Brain microvascular endothelial cell (primary cell): ENCODE data around the gene PCDHGC4.

Experiments used
- DNase-seq: peaks from one replicate; pipeline ENCODE4 v3.0.0-alpha.2; 2020
- H3K27ac ChIP-seq: fragments of 250-450 bp; sonication (Bioruptor Pico); 2 replicates; pipeline ENCODE4 v1.5.1; 2020; ENCODE audit warnings: mild to moderate bottlenecking, moderate library complexity
- H3K27me3 ChIP-seq: fragments of 250-450 bp; sonication (Bioruptor Pico); replicated peaks from 2 replicates; pipeline ENCODE4 v1.5.1; 2020; ENCODE audit warnings: mild to moderate bottlenecking
- H3K36me3 ChIP-seq: fragments of 250-450 bp; sonication (Bioruptor Pico); replicated peaks from 2 replicates; pipeline ENCODE4 v1.5.1; 2020; ENCODE audit warnings: mild to moderate bottlenecking
- H3K4me3 ChIP-seq: 2 replicates; pipeline ENCODE4 v1.5.1; 2011; ENCODE audit warnings: low read depth, mild to moderate bottlenecking, control low read depth, low read length, moderate library complexity
- CTCF ChIP-seq: IDR thresholded peaks from 2 replicates; pipeline ENCODE4 v1.5.1; 2011; ENCODE audit warnings: low read depth, mild to moderate bottlenecking, moderate library complexity, low read length, control low read depth, inconsistent platforms; ENCODE audit errors: missing control alignments
- in situ Hi-C: cut with HindIII; loops from 2 replicates; pipeline ENCODE4 v1.10.0; 2017; ENCODE audit warnings: low sequenced_read_pairs, low pct_ligation_motif_present

The PCDHGC4 gene

GRCh38 chr5:141486091-141486490 lies 1.3 kb downstream of the PCDHGC4 start:
- no peaks in the 10 kb centered on the region for H3K27me3 ChIP-seq
- TF ChIP-seq CTCF: no peak
- H3K4me3 ChIP-seq: no peak overlapping the region
- DNase-seq: no peak
- H3K27ac ChIP-seq: no peak overlapping the region
- in situ Hi-C loops: no loop called here
- peaks cover 3% of the 10 kb centered on the region for H3K36me3 ChIP-seq

- in situ Hi-C loops: no loop called here
- no peak for TF ChIP-seq CTCF
- no peak for DNase-seq
- Histone ChIP-seq H3K27me3 (no peaks in the 10 kb centered on the region), H3K36me3 (peaks cover 3% of the 10 kb centered on the region), H3K4me3 (no peak overlapping the region), H3K27ac (no peak overlapping the region)
Observed at GRCh38 chr5:141487131-141487530, 2.3 kb downstream of the PCDHGC4 start.

DNA sequence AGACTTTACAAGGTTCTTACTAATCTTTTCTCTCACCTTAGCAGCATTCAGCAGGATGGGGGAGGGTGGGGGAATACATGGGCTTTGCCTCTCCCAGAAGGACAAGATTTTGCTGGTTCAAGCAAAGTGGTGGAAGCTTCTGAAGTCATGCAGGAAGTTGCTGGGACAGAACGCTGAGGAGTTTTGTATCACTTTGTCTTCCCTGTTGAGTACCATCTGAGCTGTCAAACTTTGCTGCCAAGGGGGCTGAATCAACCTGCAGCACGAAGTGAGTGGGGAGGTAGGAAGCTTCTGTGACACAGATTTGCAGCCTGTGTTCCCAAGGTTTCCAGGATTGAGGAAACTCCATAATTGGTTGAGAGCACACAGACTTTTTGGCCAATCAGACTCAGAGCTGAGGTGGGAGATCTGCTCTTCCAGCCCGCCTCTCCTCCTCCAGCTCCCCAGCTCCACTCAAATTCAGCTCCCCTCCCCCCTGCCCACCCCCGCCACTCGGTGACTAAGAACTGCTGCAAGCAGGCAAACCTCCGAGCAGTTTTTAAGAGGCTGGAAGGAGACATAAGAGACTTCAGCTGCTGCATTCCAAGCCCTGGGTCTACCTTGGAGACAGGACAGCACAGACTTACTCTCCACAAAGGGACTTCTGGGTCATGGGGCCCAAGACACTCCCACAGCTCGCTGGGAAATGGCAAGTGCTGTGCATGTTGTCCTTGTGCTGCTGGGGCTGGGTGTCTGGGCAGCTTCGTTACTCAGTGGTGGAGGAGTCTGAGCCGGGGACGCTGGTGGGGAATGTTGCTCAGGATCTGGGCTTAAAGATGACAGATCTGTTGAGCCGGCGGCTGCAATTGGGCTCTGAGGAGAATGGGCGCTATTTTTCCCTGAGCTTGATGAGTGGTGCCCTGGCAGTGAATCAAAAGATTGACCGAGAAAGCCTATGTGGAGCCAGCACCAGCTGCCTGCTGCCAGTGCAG lies 4.0 kb downstream of the PCDHGC4 start, which contains the start of gene PCDHGC5:
Gene PCDHGC5 (plus strand): TSS at position 491 of the 971 bp plus-strand sequence. CDS start 160 bp downstream, at position 651.
- Histone ChIP-seq H3K27me3 (no peaks in the 10 kb centered on the region), H3K4me3 (peak within 1 kb of the TSS; percentile 20), H3K27ac (peak within 1 kb of the TSS; percentile 8), H3K36me3 (peaks cover 3% of the 10 kb centered on the region)
- in situ Hi-C loops: no loop called here
- DNase-seq: peak; percentile 51
- TF ChIP-seq CTCF: no peak

DNA sequence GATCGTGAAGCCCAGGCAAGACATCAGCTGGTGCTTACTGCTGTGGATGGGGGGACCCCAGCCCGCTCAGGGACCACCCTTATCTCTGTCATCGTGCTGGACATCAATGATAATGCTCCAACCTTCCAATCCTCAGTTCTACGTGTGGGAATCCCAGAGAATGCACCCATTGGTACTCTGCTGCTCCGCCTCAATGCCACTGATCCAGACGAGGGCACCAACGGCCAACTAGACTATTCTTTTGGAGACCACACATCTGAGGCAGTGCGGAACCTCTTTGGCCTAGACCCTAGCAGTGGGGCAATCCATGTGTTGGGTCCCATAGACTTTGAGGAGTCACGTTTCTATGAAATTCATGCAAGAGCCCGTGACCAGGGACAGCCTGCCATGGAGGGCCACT lies 5.0 kb downstream of the PCDHGC4 start:
- Histone ChIP-seq H3K36me3 (peaks cover 3% of the 10 kb centered on the region), H3K27me3 (no peaks in the 10 kb centered on the region), H3K27ac (no peak overlapping the region), H3K4me3 (no peak overlapping the region)
- DNase-seq: no peak
- in situ Hi-C loops: no loop called here
- no peak for TF ChIP-seq CTCF

DNA sequence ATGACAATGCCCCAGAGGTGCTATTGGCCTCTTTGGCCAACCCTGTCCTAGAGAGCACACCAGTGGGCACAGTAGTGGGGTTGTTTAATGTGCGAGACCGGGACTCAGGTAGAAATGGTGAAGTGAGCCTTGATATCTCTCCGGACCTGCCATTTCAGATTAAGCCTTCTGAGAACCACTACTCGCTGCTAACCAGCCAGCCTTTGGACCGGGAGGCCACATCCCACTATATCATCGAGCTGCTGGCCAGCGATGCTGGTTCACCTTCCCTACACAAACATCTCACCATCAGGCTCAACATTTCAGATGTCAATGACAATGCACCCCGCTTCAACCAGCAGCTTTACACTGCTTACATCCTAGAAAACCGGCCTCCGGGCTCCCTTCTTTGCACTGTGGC lies 5.4 kb downstream of the PCDHGC4 start:
- DNase-seq: no peak
- H3K36me3 ChIP-seq: peaks cover 3% of the 10 kb centered on the region
- no peak for TF ChIP-seq CTCF
- no peak overlapping the region for H3K27ac ChIP-seq
- in situ Hi-C loops: no loop called here
- H3K27me3 ChIP-seq: no peaks in the 10 kb centered on the region
- H3K4me3 ChIP-seq: no peak overlapping the region
